Measurements from ENCODE around the gene WDFY4. TPM values are rescaled to one million over a fixed set of nuclear protein-coding genes. Genes with fewer than 3 reads are reported as not detected.

Gene WDFY4
- total RNA-seq, 2 donors from 2014 or later = 0.70 to 2.0 TPM

GRCh38 chr10:48789486-48790456 is 105.1 kb downstream of the WDFY4 start:
- H3K9me3 ChIP-seq = peaks cover 0 to 6% of the 10 kb centered on the region in 2 donors

DNA sequence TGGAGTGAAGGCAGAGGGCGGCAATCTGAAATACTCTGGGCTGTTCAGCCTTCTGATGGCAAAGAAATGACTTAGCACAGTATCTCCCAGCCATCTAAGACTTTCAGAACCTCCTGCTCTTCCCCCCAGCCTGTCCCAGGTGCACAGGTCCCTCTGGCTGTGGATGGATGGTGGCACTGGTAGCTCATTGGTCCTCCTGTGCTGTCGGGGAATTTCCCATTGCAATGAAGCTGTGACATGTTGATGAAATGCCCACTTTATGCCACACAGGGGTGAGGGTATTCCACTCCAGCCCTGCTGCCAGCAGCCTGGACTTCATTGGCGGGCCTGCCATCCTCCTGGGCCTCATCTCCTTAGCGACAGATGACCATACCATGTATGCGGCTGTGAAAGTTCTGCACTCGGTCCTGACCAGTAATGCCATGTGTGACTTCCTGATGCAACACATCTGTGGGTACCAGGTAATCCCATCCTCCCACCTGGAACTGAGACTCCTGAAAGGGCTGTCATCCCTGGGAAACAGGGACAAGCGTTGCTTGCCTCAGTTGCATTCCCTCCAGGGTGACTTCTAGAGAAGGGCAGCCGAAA is 105.9 kb downstream of the WDFY4 start:
- no peak overlapping the region for H3K4me3 ChIP-seq
- peaks cover 0 to 5% of the 10 kb centered on the region in 2 donors for H3K9me3 ChIP-seq
- no peaks in the 10 kb centered on the region for H3K27me3 ChIP-seq
- H3K27ac ChIP-seq = no peak overlapping the region
- DNase-seq (ENCODE audit: low spot score) = no peak
- peaks cover 0 to 4% of the 10 kb centered on the region in 2 donors for H3K4me1 ChIP-seq
- no peaks in the 10 kb centered on the region for H3K36me3 ChIP-seq
- TF ChIP-seq, protein P1, sequence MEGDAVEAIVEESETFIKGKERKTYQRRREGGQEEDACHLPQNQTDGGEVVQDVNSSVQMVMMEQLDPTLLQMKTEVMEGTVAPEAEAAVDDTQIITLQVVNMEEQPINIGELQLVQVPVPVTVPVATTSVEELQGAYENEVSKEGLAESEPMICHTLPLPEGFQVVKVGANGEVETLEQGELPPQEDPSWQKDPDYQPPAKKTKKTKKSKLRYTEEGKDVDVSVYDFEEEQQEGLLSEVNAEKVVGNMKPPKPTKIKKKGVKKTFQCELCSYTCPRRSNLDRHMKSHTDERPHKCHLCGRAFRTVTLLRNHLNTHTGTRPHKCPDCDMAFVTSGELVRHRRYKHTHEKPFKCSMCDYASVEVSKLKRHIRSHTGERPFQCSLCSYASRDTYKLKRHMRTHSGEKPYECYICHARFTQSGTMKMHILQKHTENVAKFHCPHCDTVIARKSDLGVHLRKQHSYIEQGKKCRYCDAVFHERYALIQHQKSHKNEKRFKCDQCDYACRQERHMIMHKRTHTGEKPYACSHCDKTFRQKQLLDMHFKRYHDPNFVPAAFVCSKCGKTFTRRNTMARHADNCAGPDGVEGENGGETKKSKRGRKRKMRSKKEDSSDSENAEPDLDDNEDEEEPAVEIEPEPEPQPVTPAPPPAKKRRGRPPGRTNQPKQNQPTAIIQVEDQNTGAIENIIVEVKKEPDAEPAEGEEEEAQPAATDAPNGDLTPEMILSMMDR (IDR thresholded peaks at IDR 0.05) = no peak

More at GRCh38 chr10:48789486-48790456, 105.1 kb downstream of the WDFY4 start:
- TF ChIP-seq, protein P1 (IDR thresholded peaks at IDR 0.05) = no peak
- no peak overlapping the region for H3K27ac ChIP-seq
- DNase-seq (ENCODE audit: low spot score) = no peak
- H3K4me1 ChIP-seq = peaks cover 0 to 4% of the 10 kb centered on the region in 2 donors
- H3K4me3 ChIP-seq = no peak overlapping the region
- no peaks in the 10 kb centered on the region for H3K27me3 ChIP-seq
- H3K36me3 ChIP-seq = no peaks in the 10 kb centered on the region

- no peaks in the 10 kb centered on the region for H3K27me3 ChIP-seq
- H3K36me3 ChIP-seq = no peaks in the 10 kb centered on the region
- H3K4me1 ChIP-seq = peaks cover 0 to 4% of the 10 kb centered on the region in 2 donors
- peak; percentile 54 for DNase-seq (ENCODE audit: low spot score)
- H3K4me3 ChIP-seq = no peak overlapping the region
- TF ChIP-seq, protein P1 (IDR thresholded peaks at IDR 0.05) = no peak
- no peak overlapping the region for H3K27ac ChIP-seq
- no peaks in the 10 kb centered on the region for H3K9me3 ChIP-seq
Observed at GRCh38 chr10:48791267-48791928, 106.7 kb downstream of the WDFY4 start.

GRCh38 chr10:48792121-48792520 is 107.4 kb downstream of the WDFY4 start:
- Histone ChIP-seq H3K36me3 (no peaks in the 10 kb centered on the region), H3K27ac (no peak overlapping the region), H3K9me3 (no peaks in the 10 kb centered on the region), H3K27me3 (no peaks in the 10 kb centered on the region), H3K4me3 (no peak overlapping the region), H3K4me1 (peaks cover 0 to 4% of the 10 kb centered on the region in 2 donors)
- peak; percentile 1 for DNase-seq (ENCODE audit: low spot score)
- TF ChIP-seq, protein P1 (IDR thresholded peaks at IDR 0.05) = no peak

- TF ChIP-seq, protein P1 (IDR thresholded peaks at IDR 0.05) = no peak
- Histone ChIP-seq H3K9me3 (no peaks in the 10 kb centered on the region), H3K4me3 (no peak overlapping the region), H3K27me3 (no peaks in the 10 kb centered on the region), H3K4me1 (peaks cover 0 to 4% of the 10 kb centered on the region in 2 donors), H3K27ac (no peak overlapping the region), H3K36me3 (no peaks in the 10 kb centered on the region)
- peak; percentile 56 for DNase-seq (ENCODE audit: low spot score)
Observed at GRCh38 chr10:48792687-48793096, 108.0 kb downstream of the WDFY4 start.
